ENCODE results near the gene TRAPPC11.

Gene TRAPPC11

DNA sequence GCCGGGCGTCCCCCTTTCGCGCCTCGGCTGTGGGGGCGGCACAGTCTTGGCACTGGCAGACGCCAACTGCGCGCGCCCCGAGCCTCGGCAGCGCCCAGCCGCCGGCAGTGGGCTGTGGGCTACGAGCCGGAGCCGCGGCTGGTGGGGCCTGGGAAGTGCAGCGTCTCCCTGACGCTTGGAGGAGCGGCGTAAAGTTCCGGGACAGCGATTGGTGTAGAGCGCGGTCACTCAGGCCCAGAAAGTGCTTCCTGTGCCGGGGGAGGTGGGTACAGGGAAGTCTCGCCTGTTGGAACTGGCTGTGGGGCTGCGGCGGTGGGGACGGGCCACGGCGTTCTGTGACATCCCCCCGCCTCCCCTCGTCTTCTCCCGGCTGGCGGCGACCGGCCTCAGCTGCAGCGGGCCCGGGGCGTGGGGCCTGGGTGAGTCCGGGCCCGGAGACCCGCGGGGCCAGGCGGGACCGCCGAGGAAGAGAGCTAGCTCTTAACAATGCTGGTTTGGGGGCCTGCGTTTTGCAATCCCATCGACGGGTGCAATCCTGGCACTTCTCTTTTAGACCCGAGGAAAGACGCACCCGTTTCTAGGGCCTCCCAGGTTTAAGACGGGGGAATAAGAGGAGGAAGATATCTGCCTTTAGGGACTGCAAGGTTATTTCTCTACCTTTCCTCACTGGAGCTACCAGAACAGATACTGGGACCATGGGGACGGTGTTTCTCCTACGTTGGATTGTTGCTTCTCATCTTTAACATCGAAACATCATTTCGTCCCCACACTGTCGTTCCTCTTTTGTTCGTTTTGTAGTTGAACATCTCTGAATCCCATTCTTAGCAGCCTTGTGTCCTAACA, at the start of gene TRAPPC11, which contains the start of gene RWDD4:
TSS of gene TRAPPC11 (plus strand) at position 265 of the 843 bp plus-strand sequence. CDS start 4,575 bp downstream, outside the sequence.
TSS of gene RWDD4 (minus strand) at position 157 of the 843 bp plus-strand sequence. CDS start 233 bp downstream, outside the sequence.
- TF ChIP-seq, protein P1, sequence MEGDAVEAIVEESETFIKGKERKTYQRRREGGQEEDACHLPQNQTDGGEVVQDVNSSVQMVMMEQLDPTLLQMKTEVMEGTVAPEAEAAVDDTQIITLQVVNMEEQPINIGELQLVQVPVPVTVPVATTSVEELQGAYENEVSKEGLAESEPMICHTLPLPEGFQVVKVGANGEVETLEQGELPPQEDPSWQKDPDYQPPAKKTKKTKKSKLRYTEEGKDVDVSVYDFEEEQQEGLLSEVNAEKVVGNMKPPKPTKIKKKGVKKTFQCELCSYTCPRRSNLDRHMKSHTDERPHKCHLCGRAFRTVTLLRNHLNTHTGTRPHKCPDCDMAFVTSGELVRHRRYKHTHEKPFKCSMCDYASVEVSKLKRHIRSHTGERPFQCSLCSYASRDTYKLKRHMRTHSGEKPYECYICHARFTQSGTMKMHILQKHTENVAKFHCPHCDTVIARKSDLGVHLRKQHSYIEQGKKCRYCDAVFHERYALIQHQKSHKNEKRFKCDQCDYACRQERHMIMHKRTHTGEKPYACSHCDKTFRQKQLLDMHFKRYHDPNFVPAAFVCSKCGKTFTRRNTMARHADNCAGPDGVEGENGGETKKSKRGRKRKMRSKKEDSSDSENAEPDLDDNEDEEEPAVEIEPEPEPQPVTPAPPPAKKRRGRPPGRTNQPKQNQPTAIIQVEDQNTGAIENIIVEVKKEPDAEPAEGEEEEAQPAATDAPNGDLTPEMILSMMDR (IDR thresholded peaks at IDR 0.05; ENCODE audit: borderline replicate concordance, extremely low read depth, low read length, poor library complexity, severe bottlenecking) = peak; percentile 20
- TF ChIP-seq EZH2 (IDR thresholded peaks at IDR 0.05; ENCODE audit: borderline replicate concordance, low read depth, low read length, severe bottlenecking) = no peak
- H3K4me3 ChIP-seq (ENCODE audit: low read depth in 1 of 2, low read length in 2 of 2) = peak within 1 kb of the TSS; percentile 81 to 90
- H4K20me1 ChIP-seq (ENCODE audit: insufficient read depth, low read length) = no peaks in the 10 kb centered on the region
- ATAC-seq (ENCODE audit: insufficient read depth, low read depth) = peak; percentile 98
- H3K9ac ChIP-seq (ENCODE audit: low read depth, low read length) = peak within 1 kb of the TSS; percentile 83
- peaks cover 61% of the 10 kb centered on the region for H3K79me2 ChIP-seq (ENCODE audit: insufficient read depth, low read length)
- peak; percentile 98 for DNase-seq
- no peaks in the 10 kb centered on the region for H3K27me3 ChIP-seq (ENCODE audit: insufficient read depth, low read length, poor library complexity)
- peaks cover 41% of the 10 kb centered on the region for H3K4me1 ChIP-seq (ENCODE audit: insufficient read depth, low read length)
- H3K27ac ChIP-seq (ENCODE audit: low read length) = peak within 1 kb of the TSS; percentile 84
- peak within 1 kb of the TSS; percentile 89 for H2AFZ ChIP-seq (ENCODE audit: low read depth, low read length)
- peaks cover 14% of the 10 kb centered on the region; the same call in 1 of the 2 replicates for H3K36me3 ChIP-seq (ENCODE audit: insufficient read depth, low read length)
- no peaks in the 10 kb centered on the region for H3K9me3 ChIP-seq (ENCODE audit: insufficient read depth, low read length, severe bottlenecking)
- H3K4me2 ChIP-seq (ENCODE audit: insufficient read depth, low read length) = peak within 1 kb of the TSS; percentile 99

DNA sequence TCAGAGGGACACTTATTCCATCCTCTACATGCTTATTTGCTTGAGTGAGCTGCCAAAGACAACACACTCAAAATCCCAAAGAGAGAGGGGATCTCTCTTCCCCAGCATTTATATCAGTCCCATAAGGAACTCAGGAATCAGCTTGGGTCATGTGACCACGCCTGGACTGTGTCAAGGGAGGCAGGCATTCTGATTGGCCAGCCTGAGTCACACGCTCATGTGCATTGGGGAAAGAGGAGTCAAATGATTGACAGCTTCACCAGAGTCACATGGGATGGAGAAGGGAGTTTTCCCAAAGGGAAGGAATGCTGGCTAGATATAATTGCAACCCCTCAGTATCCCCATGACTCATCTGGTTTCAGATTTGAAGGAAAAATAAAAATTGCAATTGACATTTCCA, 49.1 kb upstream of the TRAPPC11 start:
- H3K9ac ChIP-seq (ENCODE audit: low read depth, low read length) = no peak overlapping the region
- DNase-seq (no peak), ATAC-seq (ENCODE audit: insufficient read depth, low read depth) (no peak)
- no peaks in the 10 kb centered on the region for H3K36me3 ChIP-seq (ENCODE audit: insufficient read depth, low read length)
- no peaks in the 10 kb centered on the region for H3K9me3 ChIP-seq (ENCODE audit: insufficient read depth, low read length, severe bottlenecking)
- H2AFZ ChIP-seq (ENCODE audit: low read depth, low read length) = no peak overlapping the region
- TF ChIP-seq, protein P1 (IDR thresholded peaks at IDR 0.05; ENCODE audit: borderline replicate concordance, extremely low read depth, low read length, poor library complexity, severe bottlenecking) = no peak
- TF ChIP-seq EZH2 (IDR thresholded peaks at IDR 0.05; ENCODE audit: borderline replicate concordance, low read depth, low read length, severe bottlenecking) = no peak
- no peaks in the 10 kb centered on the region for H3K4me1 ChIP-seq (ENCODE audit: insufficient read depth, low read length)
- H3K27me3 ChIP-seq (ENCODE audit: insufficient read depth, low read length, poor library complexity) = peaks cover 3% of the 10 kb centered on the region
- H3K4me2 ChIP-seq (ENCODE audit: insufficient read depth, low read length) = no peak overlapping the region
- H4K20me1 ChIP-seq (ENCODE audit: insufficient read depth, low read length) = no peaks in the 10 kb centered on the region
- H3K4me3 ChIP-seq (ENCODE audit: low read depth in 1 of 2, low read length in 2 of 2) = no peak overlapping the region
- H3K79me2 ChIP-seq (ENCODE audit: insufficient read depth, low read length) = no peaks in the 10 kb centered on the region
- no peak overlapping the region for H3K27ac ChIP-seq (ENCODE audit: low read length)

DNA sequence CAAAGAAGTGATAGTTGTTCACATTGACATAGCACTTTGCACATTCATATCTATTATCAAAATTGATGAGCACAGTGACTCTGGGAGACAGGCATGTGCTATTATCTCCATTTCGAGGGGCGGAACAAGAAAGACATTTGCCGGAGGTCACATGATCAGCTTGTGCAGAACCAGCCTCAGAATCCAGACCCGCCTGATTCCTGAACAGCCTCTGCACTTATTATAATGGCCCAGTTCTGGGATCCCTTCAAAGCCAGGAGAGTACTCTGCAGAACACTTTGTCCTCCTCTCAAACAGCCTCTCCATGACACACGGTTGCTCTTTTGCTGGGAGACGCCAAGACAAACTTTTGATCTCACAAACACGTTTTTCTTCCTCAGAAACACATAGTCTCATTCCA, 48.5 kb upstream of the TRAPPC11 start:
- H3K4me1 ChIP-seq (ENCODE audit: insufficient read depth, low read length) = no peaks in the 10 kb centered on the region
- H4K20me1 ChIP-seq (ENCODE audit: insufficient read depth, low read length) = no peaks in the 10 kb centered on the region
- no peaks in the 10 kb centered on the region for H3K9me3 ChIP-seq (ENCODE audit: insufficient read depth, low read length, severe bottlenecking)
- H3K27ac ChIP-seq (ENCODE audit: low read length) = no peak overlapping the region
- no peaks in the 10 kb centered on the region for H3K36me3 ChIP-seq (ENCODE audit: insufficient read depth, low read length)
- peaks cover 3% of the 10 kb centered on the region for H3K27me3 ChIP-seq (ENCODE audit: insufficient read depth, low read length, poor library complexity)
- H3K4me2 ChIP-seq (ENCODE audit: insufficient read depth, low read length) = no peak overlapping the region
- DNase-seq (no peak), ATAC-seq (ENCODE audit: insufficient read depth, low read depth) (no peak)
- no peak overlapping the region for H3K9ac ChIP-seq (ENCODE audit: low read depth, low read length)
- TF ChIP-seq EZH2 (IDR thresholded peaks at IDR 0.05; ENCODE audit: borderline replicate concordance, low read depth, low read length, severe bottlenecking) = no peak
- TF ChIP-seq, protein P1 (IDR thresholded peaks at IDR 0.05; ENCODE audit: borderline replicate concordance, extremely low read depth, low read length, poor library complexity, severe bottlenecking) = no peak
- H3K4me3 ChIP-seq (ENCODE audit: low read depth in 1 of 2, low read length in 2 of 2) = no peak overlapping the region
- no peak overlapping the region for H2AFZ ChIP-seq (ENCODE audit: low read depth, low read length)
- no peaks in the 10 kb centered on the region for H3K79me2 ChIP-seq (ENCODE audit: insufficient read depth, low read length)

All from DND-41 (cell line).